Right ventricle myocardium superior (tissue), 1 donor: ENCODE results near the gene DAB1. TPM values are rescaled to one million over a fixed set of nuclear protein-coding genes. Genes with fewer than 3 reads are reported as not detected.

Experiments
- ATAC-seq: fragments of 200-7000 bp; cut with Tn5 transposase; one replicate; pipeline ENCODE4 v1.9.1; 2020; ENCODE audit warnings: mild to moderate bottlenecking; ENCODE audit not compliant: poor library complexity
- DNase-seq: peaks from one replicate; pipeline ENCODE4 v3.0.0-alpha.2; 2020
- intact Hi-C: fragments of 100-400 bp; cut with DNase I; formaldehyde crosslinking; loops from one replicate; pipeline ENCODE4 v1.11.2; 2022
- total RNA-seq: library from RNA; stranded (reverse); fragmentation: NEBNext Ultra II Directional; extraction: Animal tissue kit (Norgen Biotek cat#: 25700); gene quantifications from one replicate; pipeline ENCODE4 v1.2.1, GENCODE V29; 2021
- donor health status: DM: no; HTN: yes; CAD: no; lungs with severe emphysema.

DAB1 gene
- total RNA-seq, 1 donor from 2014 or later = 3.8 TPM

GRCh38 chr1:57296726-57297250 is 127.1 kb downstream of the DAB1 start:
- no peak for ATAC-seq
- intact Hi-C loops = no loop called here

DNA sequence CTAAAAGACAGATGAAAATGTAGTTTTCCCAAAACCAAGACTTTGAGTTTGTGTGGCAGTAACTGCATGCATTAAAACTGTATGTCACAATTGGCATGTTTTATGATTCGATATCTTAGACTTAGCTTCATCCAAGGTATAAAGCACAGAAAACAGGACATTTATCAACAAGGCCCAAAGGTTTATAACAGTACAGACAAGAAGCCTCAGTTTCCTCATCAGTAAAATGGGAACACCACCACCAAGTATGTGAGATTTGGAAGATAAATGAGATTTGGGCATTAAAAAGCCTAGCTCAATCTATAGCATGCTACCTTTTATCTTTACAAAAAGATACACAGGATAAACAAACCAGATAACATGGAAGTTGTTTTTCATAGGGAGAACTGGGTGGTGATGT is 128.5 kb downstream of the DAB1 start:
- intact Hi-C loops = no loop called here
- DNase-seq (no peak), ATAC-seq (no peak)

More at GRCh38 chr1:57296726-57297250, 127.1 kb downstream of the DAB1 start:
- DNase-seq = no peak

- no peak for DNase-seq
- intact Hi-C loops = no loop called here
- ATAC-seq = no peak
These were observed 129.7 kb downstream of the DAB1 start for GRCh38 chr1:57294177-57294576.

DNA sequence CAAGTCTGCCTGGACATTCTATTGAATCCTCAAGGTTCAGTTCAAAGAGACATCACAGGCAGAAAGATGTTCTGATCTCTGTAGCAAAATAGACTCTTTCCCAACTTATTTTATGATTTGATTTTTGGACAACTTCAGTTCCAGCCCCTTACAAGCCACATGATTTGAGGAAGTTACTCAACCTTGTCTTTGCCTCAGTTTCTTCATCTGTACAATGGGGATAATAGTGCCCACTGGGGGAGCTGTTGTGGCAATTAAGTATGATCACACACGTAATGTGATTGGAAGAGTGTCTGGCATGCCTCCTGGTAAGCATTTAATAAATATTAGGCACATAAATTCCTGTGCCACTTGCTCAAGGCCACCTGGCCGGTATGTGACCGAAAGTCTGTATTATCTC is 130.6 kb downstream of the DAB1 start:
- DNase-seq = no peak
- ATAC-seq = no peak
- intact Hi-C loops = no loop called here

DNA sequence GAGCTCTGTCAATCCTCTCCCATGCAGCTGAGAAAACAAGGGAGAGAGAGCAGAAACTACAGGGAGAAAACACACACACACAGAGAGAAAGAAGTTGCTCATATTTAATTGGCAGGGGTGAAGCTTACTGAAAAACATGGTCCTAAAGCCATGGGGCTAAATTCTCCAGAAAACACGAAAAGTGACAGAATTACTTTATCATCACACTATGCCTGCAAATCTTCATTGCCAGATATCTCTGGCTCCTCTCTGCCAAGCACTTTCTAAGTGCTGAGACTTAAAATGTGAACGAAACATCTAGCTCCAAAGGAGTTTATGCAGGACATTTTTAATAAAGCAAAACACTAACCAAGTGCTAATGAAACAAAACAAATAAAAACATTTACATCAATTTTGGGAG is 134.1 kb downstream of the DAB1 start:
- no peak for DNase-seq
- intact Hi-C loops = no loop called here
- no peak for ATAC-seq

GRCh38 chr1:57285992-57286391 is 137.9 kb downstream of the DAB1 start:
- intact Hi-C loops = no loop called here
- DNase-seq = no peak
- ATAC-seq = no peak

DNA sequence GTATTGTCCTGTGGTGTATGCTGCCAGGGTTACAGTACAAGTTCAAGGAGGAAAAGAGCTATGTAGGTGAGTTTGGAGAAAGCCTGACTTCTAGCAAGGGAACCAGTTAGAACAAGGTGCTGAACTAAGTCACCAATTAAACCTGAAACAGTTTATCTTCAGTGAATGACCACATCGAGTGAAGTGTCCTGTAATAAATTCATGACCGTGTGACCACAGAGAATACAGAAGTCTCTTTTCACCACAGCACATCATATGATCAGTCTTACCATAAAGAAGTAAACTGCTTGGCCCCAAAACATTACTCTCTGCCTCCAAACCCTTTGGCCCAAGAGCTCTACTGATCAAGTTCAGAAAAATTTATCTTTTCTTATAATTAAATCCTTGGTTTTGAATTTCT is 141.4 kb downstream of the DAB1 start:
- intact Hi-C loops = no loop called here
- no peak for ATAC-seq
- no peak for DNase-seq

- DNase-seq = no peak
- ATAC-seq = no peak
- intact Hi-C loops = no loop called here
These were observed 142.5 kb downstream of the DAB1 start for GRCh38 chr1:57281324-57281723.

DNA sequence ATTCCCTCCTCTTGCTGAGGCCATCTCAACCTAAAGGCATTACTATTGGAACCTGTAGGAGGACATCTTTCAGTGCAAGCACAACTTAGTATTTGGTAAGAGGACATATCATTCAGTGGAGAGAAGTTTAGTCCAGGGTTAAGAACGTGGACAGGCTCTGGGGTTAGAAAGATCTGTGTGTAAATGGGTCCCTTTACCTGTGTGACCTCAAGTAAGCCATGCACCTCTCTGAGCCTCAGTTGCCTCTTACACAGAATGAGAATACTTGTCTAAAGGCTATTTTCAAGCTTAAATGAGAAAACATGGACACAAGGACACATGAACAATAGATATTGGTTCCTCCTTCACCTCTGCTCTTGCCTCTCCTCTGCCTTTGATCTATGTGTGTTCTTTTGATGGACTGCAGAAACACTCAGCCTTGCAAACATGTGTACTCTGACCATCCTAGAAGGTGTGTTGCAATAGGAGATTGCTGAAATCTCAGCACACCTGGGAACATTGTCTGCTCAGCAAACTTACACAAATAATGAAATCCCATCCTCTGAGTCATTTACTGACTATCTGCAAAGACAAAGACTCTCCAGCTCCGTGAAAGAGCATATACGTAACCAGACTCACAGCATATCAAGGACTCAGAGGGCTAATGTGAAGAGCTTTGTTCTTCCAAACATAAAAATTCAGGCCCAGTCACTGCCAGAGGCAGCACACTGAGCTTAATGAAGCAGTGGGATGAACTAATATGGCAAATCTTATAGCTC is 143.8 kb downstream of the DAB1 start:
- DNase-seq = no peak

GRCh38 chr1:57278558-57278957 is 145.3 kb downstream of the DAB1 start:
- DNase-seq (no peak), ATAC-seq (no peak)
- intact Hi-C loops = no loop called here

More for the DNA sequence above, 143.8 kb downstream of the DAB1 start:
- ATAC-seq = no peak
- intact Hi-C loops = no loop called here

DNA sequence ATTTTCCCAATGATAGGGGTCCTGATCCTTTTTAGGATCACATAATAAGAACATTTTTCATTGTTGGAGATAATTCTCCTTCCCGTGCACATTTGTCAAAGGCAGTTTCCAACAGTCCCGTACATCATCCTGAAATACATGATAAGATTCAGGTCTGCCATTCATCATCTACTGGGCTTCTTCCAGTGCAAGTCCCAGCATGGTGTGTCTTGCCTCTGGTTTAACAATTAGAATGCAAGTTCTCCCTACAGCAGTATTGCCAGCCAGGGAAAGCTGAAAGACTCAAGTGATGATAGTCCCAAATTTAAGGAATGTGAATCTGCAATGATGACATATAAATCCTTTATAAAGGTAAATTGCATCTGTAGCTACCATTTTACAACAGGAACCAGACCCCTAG is 146.2 kb downstream of the DAB1 start:
- intact Hi-C loops = no loop called here
- DNase-seq (no peak), ATAC-seq (no peak)

- no peak for ATAC-seq
- intact Hi-C loops = no loop called here
- no peak for DNase-seq
These were observed 146.9 kb downstream of the DAB1 start for GRCh38 chr1:57276918-57277317.

DNA sequence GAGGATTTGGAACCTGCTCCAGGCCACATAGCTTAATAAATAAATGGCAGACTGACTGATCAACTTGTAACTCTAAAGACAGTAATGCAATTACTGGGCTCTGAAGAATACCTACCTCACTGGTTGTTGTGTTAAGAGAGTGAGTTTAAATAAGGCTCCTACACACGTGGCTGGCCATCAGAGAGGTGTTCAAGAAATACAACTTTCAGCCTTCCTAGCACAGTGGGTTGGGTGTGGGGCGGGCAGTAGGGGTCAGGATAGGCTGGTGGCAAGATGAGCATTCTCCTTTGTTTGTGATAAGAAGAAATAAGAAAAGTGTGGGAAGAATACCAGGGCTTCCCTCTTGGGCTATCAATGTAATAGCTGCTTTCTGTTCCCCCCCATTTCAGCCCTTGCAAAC is 151.3 kb downstream of the DAB1 start:
- DNase-seq (no peak), ATAC-seq (no peak)
- intact Hi-C loops = no loop called here

DNA sequence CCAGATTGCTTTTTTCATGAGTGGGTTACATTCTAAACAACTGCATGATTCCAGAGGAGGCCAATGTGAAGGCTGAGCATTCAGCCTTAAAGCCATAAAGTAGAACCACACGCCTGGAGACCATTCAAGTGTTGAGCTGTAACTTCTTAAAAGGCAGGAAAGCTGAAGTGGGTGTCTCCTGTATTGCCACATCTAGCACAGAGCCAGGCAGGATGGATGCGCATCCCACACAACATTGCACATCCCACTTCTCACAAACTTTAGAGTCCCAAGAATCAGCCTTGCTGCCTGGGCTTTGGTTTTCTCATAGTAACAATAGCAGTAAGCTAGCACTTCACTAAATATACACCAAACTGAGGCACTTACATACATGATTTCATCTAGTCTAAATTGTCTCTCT is 151.7 kb downstream of the DAB1 start:
- ATAC-seq = no peak
- no peak for DNase-seq
- intact Hi-C loops = no loop called here

DNA sequence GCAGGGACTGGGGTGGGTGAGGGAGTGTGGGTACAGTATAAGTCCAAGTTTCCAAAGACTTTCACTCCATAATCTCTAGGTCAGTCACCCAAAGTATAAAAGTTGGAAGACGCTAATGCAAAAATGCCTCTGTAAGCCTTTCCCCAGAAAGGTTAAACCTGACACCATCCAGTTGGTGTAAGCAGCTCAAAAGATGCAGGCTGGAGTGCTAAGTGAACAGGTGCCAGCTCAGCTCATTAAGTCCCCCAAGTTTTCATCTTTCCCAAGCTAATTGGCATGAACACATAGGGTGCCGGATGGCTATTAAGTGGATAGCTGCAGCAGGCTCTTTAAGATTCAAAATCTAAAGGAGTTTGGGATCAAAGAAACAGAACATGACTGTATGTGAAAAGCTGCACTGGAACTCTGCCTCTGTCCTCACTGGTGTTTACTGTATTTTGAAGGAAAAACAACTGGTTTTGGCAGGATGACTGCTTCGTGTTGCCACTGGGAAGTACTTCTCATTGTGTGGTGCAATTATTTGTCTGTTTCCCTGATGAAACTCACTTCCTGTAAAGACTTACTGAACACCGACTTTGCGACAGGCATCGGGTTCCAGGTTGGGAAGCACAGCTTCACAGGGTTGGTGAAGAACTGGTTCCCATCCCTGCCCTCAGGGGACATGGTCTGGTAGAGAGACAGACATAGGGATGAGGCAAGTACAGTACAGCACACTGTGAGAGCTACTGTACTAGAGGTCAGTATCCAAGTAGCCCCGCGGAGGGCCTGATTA is 152.7 kb downstream of the DAB1 start:
- no peak for ATAC-seq
- intact Hi-C loops = no loop called here
- no peak for DNase-seq

GRCh38 chr1:57269630-57270225 is 154.1 kb downstream of the DAB1 start:
- ATAC-seq (no peak), DNase-seq (no peak)
- intact Hi-C loops = no loop called here

- ATAC-seq = no peak
- intact Hi-C loops = no loop called here
- DNase-seq = no peak
These were observed 158.8 kb downstream of the DAB1 start for GRCh38 chr1:57265104-57265503.

- intact Hi-C loops = no loop called here
- DNase-seq = no peak
- no peak for ATAC-seq
These were observed 161.4 kb downstream of the DAB1 start for GRCh38 chr1:57262472-57262871.

DNA sequence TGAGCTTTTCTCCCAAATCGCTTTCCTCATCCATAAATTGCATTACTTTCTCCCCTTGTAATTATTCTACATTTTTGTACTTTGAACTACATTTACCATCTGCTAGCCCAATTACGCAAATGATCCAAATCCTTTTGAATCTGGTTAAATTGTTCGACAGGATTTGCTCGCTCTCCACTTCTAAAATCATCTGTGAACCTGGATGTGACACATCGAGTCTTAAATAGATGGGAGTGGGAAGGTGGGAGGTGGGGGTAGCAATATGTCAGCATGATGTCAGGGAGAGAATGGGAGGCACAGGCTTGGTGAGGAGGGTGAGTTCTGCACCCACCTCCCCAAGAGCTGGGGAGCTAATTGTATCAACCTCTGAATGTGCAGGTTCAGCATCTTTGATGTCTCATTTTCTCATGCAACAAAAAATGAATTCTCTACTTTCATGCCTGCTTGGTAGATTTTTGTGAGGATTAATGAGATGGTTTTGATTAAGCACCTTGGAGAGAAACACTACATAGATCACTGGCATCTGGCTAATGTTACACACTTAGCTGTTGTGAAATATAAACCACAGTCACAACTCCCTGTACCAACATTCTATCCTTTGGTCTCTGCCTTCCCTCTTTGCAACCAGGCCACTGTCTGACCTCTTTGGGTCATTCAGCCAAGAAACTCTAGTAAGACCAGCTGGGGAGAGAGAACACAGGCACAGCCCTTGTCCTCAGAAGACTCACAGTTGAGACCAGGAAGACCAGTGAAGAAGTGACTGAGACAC is 165.1 kb downstream of the DAB1 start:
- no peak for DNase-seq
- ATAC-seq = no peak
- intact Hi-C loops = no loop called here
